K562 (cell line): ENCODE data around the gene LENEP. TPM values are rescaled to one million over a fixed set of nuclear protein-coding genes. Genes with fewer than 3 reads are reported as not detected.

ENCODE experiments used
- ATF7 ChIP-seq: fragments of 450-650 bp; IDR thresholded peaks from 2 replicates; pipeline ENCODE4 v1.7.1; 2014; ENCODE audit warnings: mild to moderate bottlenecking, moderate library complexity
- BHLHE40 ChIP-seq: IDR thresholded peaks from 2 replicates; pipeline ENCODE4 v1.6.1; 2011; ENCODE audit warnings: low read length, improper control_type of control experiment
- CUX1 ChIP-seq: fragments of 200-800 bp; sonication (Bioruptor generic); IDR thresholded peaks from 2 replicates; pipeline ENCODE4 v1.6.1; 2016; ENCODE audit warnings: missing genetic modification characterization, missing compliant biosample characterization
- E2F6 ChIP-seq, 2 experiments: IDR thresholded peaks; 2 replicates each; pipeline ENCODE4 v1.6.1; 2011; ENCODE audit warnings: borderline replicate concordance in 1 of 2, control low read depth in 1 of 2, low read depth in 1 of 2, low read length in 1 of 2, mild to moderate bottlenecking in 1 of 2, mixed read lengths in 1 of 2, moderate library complexity in 1 of 2; ENCODE audit not compliant: insufficient read depth in 1 of 2, insufficient read length in 1 of 2, poor library complexity in 1 of 2, severe bottlenecking in 1 of 2; ENCODE audit errors: extremely low read depth in 1 of 2
- FUS ChIP-seq: fragments of 200-400 bp; formaldehyde crosslinking; optimal IDR thresholded peaks from 2 replicates; pipeline ENCODE3; 2017; ENCODE audit warnings: low read depth, low read length
- HCFC1 ChIP-seq: IDR thresholded peaks from 2 replicates; pipeline ENCODE4 v1.6.1; 2012; ENCODE audit warnings: low read depth, low read length, improper control_type of control experiment
- IRF1 ChIP-seq: sonication (generic); formaldehyde crosslinking; IDR thresholded peaks from 2 replicates; pipeline ENCODE4 v1.8.0; 2022; ENCODE audit warnings: missing genetic modification reagents, mild to moderate bottlenecking, borderline replicate concordance
- PPARD ChIP-seq: fragments of 250-450 bp; sonication (Bioruptor Pico); IDR thresholded peaks from 2 replicates; pipeline ENCODE4 v1.8.0; 2022; ENCODE audit warnings: inconsistent platforms, mild to moderate bottlenecking, moderate library complexity
- RBFOX2 ChIP-seq: fragments of 200-400 bp; formaldehyde crosslinking; IDR thresholded peaks from 2 replicates; pipeline ENCODE4 v1.6.1; 2017; ENCODE audit warnings: low read depth, mild to moderate bottlenecking, low read length, moderate library complexity
- SIN3A ChIP-seq, 2 experiments: fragments of 150-350 bp in 1 of 2; IDR thresholded peaks; 2 replicates each; pipeline ENCODE4 v1.6.1; 2011 to 2016; ENCODE audit warnings: borderline replicate concordance in 2 of 2, low read depth in 2 of 2, low read length in 2 of 2, mild to moderate bottlenecking in 2 of 2, moderate library complexity in 2 of 2; ENCODE audit not compliant: control insufficient read depth in 1 of 2
- ZFP1 ChIP-seq: fragments of 450-650 bp; formaldehyde crosslinking; IDR thresholded peaks from 2 replicates; pipeline ENCODE4 v1.4.0; 2020; ENCODE audit warnings: mild to moderate bottlenecking, mixed read lengths
- ZMIZ1 ChIP-seq, 2 experiments: fragments of 150-350 bp in 1 of 2; IDR thresholded peaks; 2 replicates each; pipeline ENCODE4 v1.6.1; 2012 to 2016; ENCODE audit warnings: low read depth in 2 of 2, low read length in 2 of 2, mild to moderate bottlenecking in 1 of 2, moderate library complexity in 1 of 2
- ZSCAN29 ChIP-seq: fragments of 450-650 bp; IDR thresholded peaks from 2 replicates; pipeline ENCODE4 v1.6.1; 2017
- polyA plus RNA-seq, 8 experiments: library from polyadenylated mRNA; depleted of rRNA in 4 of 8; stranded (reverse) in 5 of 8; unstranded in 3 of 8; fragments of >200 nt; fragmentation: Nextera tagmentation in 2 of 8; fragmentation: Illumina TruSeq in 1 of 8; extraction: Ambion mirVana in 2 of 8; extraction: Trizol in 1 of 8; gene quantifications; 2 replicates each; pipeline versions ENCODE4 v1.2.1 to v1.2.3, GENCODE V29; 2011 to 2014; ENCODE audit warnings: inconsistent platforms in 1 of 8, missing spikeins in 1 of 8
- total RNA-seq, 7 experiments: library from RNA; depleted of rRNA in 6 of 7; stranded (reverse); fragments of >200 nt in 6 of 7; fragmentation: Illumina TruSeq in 2 of 7; extraction: Trizol in 2 of 7; gene quantifications; 2 replicates each; pipeline versions ENCODE4 v1.2.1 to v1.2.3, GENCODE V29; 2011 to 2021; ENCODE audit warnings: low replicate concordance in 1 of 7

The LENEP gene
- total and polyA plus RNA-seq, 9 of the 15 experiments (the other 6 are each of a cell fraction or from before 2014, with no cell fraction given): 0.23 to 0.87 (median 0.67) TPM; not detected in 5

- TF ChIP-seq CUX1 (CRISPR knock-in tag) (no peak), HCFC1 (peak; percentile 57), SIN3A (IDR thresholded peaks at IDR 0.05; ENCODE audit: borderline replicate concordance in 2 of 2, control insufficient read depth in 1 of 2, low read depth in 2 of 2, low read length in 2 of 2) (peak in 1 of 2 experiments; percentile 53; a peak in 2 of 4 replicates), IRF1 (CRISPR knock-in tag) (no peak), ATF7 (peak; percentile 100), ZSCAN29 (no peak; the same call in 1 of the 2 replicates), PPARD (no peak), RBFOX2 (peak; percentile 92), ZFP1 (CRISPR knock-in tag) (peak; percentile 6; the same call in 1 of the 2 replicates), FUS (peak; percentile 79), E2F6 (IDR thresholded peaks at IDR 0.05; ENCODE audit: borderline replicate concordance in 1 of 2, extremely low read depth in 1 of 2, insufficient read depth in 1 of 2, insufficient read length in 1 of 2, low read depth in 1 of 2, low read length in 1 of 2, poor library complexity in 1 of 2, severe bottlenecking in 1 of 2) (peak in 1 of 2 experiments; percentile 52), BHLHE40 (peak; percentile 76), ZMIZ1 (IDR thresholded peaks at IDR 0.05; ENCODE audit: low read depth in 2 of 2, low read length in 2 of 2) (no peak)
Observed at GRCh38 chr1:154961207-154962155, 31.9 kb upstream of the LENEP start, which contains the start of gene PYGO2 (continued).
